GM23338 (cell line): ENCODE measurements around the gene USP24. TPM values are rescaled to one million over a fixed set of nuclear protein-coding genes. Genes with fewer than 3 reads are reported as not detected.
A peak's percentile ranks its signal among the peaks of the same experiment; 100 is the strongest.

Experiments
- ATAC-seq: fragments of 200-7000 bp; cut with Tn5 transposase; 3 replicates; pipeline ENCODE4 v1.9.1; 2020
- DNase-seq: peaks from one replicate; pipeline ENCODE4 v3.0.0-alpha.2; 2015; ENCODE audit warnings: low spot score
- H2AFZ ChIP-seq: fragments of 200-600 bp; sonication (generic); 2 replicates; pipeline ENCODE4 v1.8.0; 2016; ENCODE audit warnings: antibody characterized with exemption, mild to moderate bottlenecking, moderate library complexity
- H3F3A ChIP-seq: fragments of 200-600 bp; sonication (generic); replicated peaks from 2 replicates; pipeline ENCODE4 v1.8.0; 2017; ENCODE audit warnings: antibody characterized with exemption, mixed run types, low read depth
- H3K27ac ChIP-seq: fragments of 200-600 bp; sonication (generic); 2 replicates; pipeline ENCODE4 v1.6.1; 2016; ENCODE audit warnings: low read depth
- H3K27me3 ChIP-seq: fragments of 200-600 bp; sonication (generic); 2 replicates; pipeline ENCODE4 v1.8.0; 2016; ENCODE audit warnings: mild to moderate bottlenecking, mixed run types, moderate library complexity; ENCODE audit not compliant: insufficient read depth
- H3K36me3 ChIP-seq: fragments of 200-600 bp; sonication (generic); 2 replicates; pipeline ENCODE4 v1.8.0; 2016; ENCODE audit warnings: mild to moderate bottlenecking; ENCODE audit not compliant: insufficient read depth
- H3K4me1 ChIP-seq: fragments of 200-600 bp; sonication (generic); 2 replicates; pipeline ENCODE4 v1.8.0; 2016; ENCODE audit warnings: mild to moderate bottlenecking, moderate library complexity; ENCODE audit not compliant: insufficient read depth
- H3K4me2 ChIP-seq: fragments of 200-600 bp; sonication (generic); 2 replicates; pipeline ENCODE4 v1.7.1; 2017; ENCODE audit warnings: mixed run types
- H3K4me3 ChIP-seq: fragments of 200-600 bp; sonication (generic); 2 replicates; pipeline ENCODE4 v1.6.1; 2016; ENCODE audit warnings: mixed run types
- H3K79me2 ChIP-seq: fragments of 200-600 bp; sonication (generic); replicated peaks from 2 replicates; pipeline ENCODE4 v1.8.0; 2017; ENCODE audit warnings: mild to moderate bottlenecking; ENCODE audit not compliant: insufficient read depth
- H3K9me2 ChIP-seq: fragments of 200-600 bp; sonication (generic); 2 replicates; pipeline ENCODE4 v1.8.0; 2017; ENCODE audit not compliant: insufficient read depth
- H4K20me1 ChIP-seq: fragments of 200-600 bp; sonication (generic); replicated peaks from 2 replicates; pipeline ENCODE4 v1.8.0; 2017; ENCODE audit warnings: mild to moderate bottlenecking; ENCODE audit not compliant: insufficient read depth
- H3K27ac Mint-ChIP-seq: 2 replicates; pipeline ENCODE4 v1.8.0; 2020; ENCODE audit warnings: inconsistent platforms, mild to moderate bottlenecking, moderate library complexity, mixed read lengths
- H3K27me3 Mint-ChIP-seq: 3 replicates; pipeline ENCODE4 v1.8.0; 2022; ENCODE audit warnings: low read depth, mild to moderate bottlenecking, moderate library complexity, mixed read lengths, inconsistent platforms; ENCODE audit not compliant: insufficient read depth, poor library complexity
- H3K36me3 Mint-ChIP-seq: 3 replicates; pipeline ENCODE4 v1.8.0; 2021; ENCODE audit warnings: low read depth, mild to moderate bottlenecking, inconsistent platforms, moderate library complexity, mixed read lengths
- H3K4me1 Mint-ChIP-seq: 3 replicates; pipeline ENCODE4 v1.8.0; 2020; ENCODE audit warnings: mild to moderate bottlenecking, inconsistent platforms, mixed read lengths
- H3K4me3 Mint-ChIP-seq: 3 replicates; pipeline ENCODE4 v1.8.0; 2021; ENCODE audit warnings: moderate library complexity, mild to moderate bottlenecking, inconsistent platforms, mixed read lengths
- H3K9me3 Mint-ChIP-seq: 3 replicates; pipeline ENCODE4 v1.8.0; 2020; ENCODE audit warnings: moderate library complexity, mild to moderate bottlenecking, inconsistent platforms, mixed read lengths
- EZH2phosphoT487 ChIP-seq: fragments of 200-600 bp; sonication (generic); IDR thresholded peaks from one replicate; pipeline ENCODE4 v1.8.1; 2018; ENCODE audit warnings: antibody characterized with exemption; ENCODE audit not compliant: unreplicated experiment
- JUNB ChIP-seq: IDR thresholded peaks from one replicate; pipeline ENCODE4 v1.6.1; 2016; ENCODE audit warnings: antibody characterized with exemption; ENCODE audit not compliant: unreplicated experiment
- POLR2AphosphoS5 ChIP-seq: IDR thresholded peaks from 2 replicates; pipeline ENCODE4 v1.6.1; 2016; ENCODE audit warnings: antibody characterized with exemption, low read depth
- polyA plus RNA-seq: library from polyadenylated mRNA; unstranded; fragments of >200 nt; fragmentation: Nextera tagmentation; extraction: Ambion mirVana; gene quantifications from 2 replicates; pipeline ENCODE4 v1.2.1, GENCODE V29; 2016
- total RNA-seq: library from RNA; depleted of rRNA; stranded (reverse); fragments of >200 nt; shearing (Covaris generic); gene quantifications from 2 replicates; pipeline ENCODE4 v1.2.3, GENCODE V29; 2014
- TF ChIP-seq, protein P1 (sequence below): IDR thresholded peaks from 2 replicates; pipeline ENCODE4 v1.6.1; 2016; ENCODE audit warnings: antibody characterized with exemption
- TF ChIP-seq, protein P2 (sequence below), 2 experiments: fragments of 200-600 bp in 1 of 2; sonication (generic) in 1 of 2; conservative IDR thresholded peaks; 2 replicates each; pipeline versions ENCODE4 v1.5.1 to v1.6.1; 2016 to 2017; ENCODE audit warnings: antibody characterized with exemption in 2 of 2, low read depth in 2 of 2, mild to moderate bottlenecking in 2 of 2, moderate library complexity in 1 of 2
- TF ChIP-seq, protein P3 (sequence below): fragments of 250-450 bp; sonication (Bioruptor Pico); IDR thresholded peaks from 2 replicates; pipeline ENCODE4 v1.5.0; 2020; ENCODE audit warnings: mild to moderate bottlenecking, moderate library complexity

Gene USP24
- total and polyA plus RNA-seq, 2 experiments from 2014 or later = 12.1 to 32.6 TPM

DNA sequence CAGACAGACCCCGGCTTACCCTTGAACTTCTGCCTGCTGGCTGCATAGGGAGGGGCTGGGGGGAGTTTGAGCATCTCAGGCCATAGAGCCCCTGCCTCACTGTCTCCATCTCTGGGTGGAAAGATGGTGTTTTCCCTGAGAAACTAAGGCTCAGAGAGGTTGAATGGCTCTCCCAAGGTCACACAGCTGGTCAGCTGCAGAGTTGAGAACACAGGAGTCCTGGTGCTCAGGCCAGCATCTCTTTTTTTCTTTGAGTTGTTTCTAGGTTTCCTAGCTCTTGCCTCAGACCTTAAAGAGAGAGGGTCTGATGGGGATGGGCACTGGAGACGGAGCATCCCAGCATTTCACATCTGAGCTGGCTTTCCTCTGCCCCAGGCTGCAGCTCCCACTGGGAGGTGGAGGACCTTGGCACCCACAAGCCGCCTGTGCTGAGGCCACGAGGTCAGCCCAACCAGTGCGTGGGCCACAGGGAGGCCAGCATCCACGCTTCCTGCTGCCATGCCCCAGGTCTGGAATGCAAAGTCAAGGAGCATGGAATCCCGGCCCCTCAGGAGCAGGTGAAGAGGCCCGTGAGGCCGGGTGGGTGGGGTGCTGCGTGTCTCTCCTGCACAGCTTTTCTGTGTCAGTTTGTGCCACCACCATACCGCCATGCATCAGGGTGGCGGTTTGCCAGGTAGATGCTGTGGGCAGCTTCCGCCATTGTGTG, 154.0 kb downstream of the USP24 start:
- peaks cover 39% of the 10 kb centered on the region for H3K36me3 Mint-ChIP-seq
- H3K79me2 ChIP-seq = no peaks in the 10 kb centered on the region
- no peaks in the 10 kb centered on the region for H3K4me1 ChIP-seq
- no peak overlapping the region for H3K4me3 ChIP-seq
- H3K27me3 ChIP-seq = no peaks in the 10 kb centered on the region
- H3K4me2 ChIP-seq = no peak overlapping the region
- DNase-seq (no peak), ATAC-seq (no peak)
- H3K9me3 Mint-ChIP-seq = no peaks in the 10 kb centered on the region
- TF ChIP-seq JUNB = no peak
- no peak for TF ChIP-seq POLR2AphosphoS5
- TF ChIP-seq EZH2phosphoT487 = no peak
- TF ChIP-seq, protein P1, sequence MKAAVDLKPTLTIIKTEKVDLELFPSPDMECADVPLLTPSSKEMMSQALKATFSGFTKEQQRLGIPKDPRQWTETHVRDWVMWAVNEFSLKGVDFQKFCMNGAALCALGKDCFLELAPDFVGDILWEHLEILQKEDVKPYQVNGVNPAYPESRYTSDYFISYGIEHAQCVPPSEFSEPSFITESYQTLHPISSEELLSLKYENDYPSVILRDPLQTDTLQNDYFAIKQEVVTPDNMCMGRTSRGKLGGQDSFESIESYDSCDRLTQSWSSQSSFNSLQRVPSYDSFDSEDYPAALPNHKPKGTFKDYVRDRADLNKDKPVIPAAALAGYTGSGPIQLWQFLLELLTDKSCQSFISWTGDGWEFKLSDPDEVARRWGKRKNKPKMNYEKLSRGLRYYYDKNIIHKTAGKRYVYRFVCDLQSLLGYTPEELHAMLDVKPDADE = no peak
- TF ChIP-seq, protein P2, sequence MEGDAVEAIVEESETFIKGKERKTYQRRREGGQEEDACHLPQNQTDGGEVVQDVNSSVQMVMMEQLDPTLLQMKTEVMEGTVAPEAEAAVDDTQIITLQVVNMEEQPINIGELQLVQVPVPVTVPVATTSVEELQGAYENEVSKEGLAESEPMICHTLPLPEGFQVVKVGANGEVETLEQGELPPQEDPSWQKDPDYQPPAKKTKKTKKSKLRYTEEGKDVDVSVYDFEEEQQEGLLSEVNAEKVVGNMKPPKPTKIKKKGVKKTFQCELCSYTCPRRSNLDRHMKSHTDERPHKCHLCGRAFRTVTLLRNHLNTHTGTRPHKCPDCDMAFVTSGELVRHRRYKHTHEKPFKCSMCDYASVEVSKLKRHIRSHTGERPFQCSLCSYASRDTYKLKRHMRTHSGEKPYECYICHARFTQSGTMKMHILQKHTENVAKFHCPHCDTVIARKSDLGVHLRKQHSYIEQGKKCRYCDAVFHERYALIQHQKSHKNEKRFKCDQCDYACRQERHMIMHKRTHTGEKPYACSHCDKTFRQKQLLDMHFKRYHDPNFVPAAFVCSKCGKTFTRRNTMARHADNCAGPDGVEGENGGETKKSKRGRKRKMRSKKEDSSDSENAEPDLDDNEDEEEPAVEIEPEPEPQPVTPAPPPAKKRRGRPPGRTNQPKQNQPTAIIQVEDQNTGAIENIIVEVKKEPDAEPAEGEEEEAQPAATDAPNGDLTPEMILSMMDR (conservative IDR thresholded peaks at IDR 0.05; ENCODE audit: low read depth in 2 of 2) = no peak
- TF ChIP-seq, protein P3, sequence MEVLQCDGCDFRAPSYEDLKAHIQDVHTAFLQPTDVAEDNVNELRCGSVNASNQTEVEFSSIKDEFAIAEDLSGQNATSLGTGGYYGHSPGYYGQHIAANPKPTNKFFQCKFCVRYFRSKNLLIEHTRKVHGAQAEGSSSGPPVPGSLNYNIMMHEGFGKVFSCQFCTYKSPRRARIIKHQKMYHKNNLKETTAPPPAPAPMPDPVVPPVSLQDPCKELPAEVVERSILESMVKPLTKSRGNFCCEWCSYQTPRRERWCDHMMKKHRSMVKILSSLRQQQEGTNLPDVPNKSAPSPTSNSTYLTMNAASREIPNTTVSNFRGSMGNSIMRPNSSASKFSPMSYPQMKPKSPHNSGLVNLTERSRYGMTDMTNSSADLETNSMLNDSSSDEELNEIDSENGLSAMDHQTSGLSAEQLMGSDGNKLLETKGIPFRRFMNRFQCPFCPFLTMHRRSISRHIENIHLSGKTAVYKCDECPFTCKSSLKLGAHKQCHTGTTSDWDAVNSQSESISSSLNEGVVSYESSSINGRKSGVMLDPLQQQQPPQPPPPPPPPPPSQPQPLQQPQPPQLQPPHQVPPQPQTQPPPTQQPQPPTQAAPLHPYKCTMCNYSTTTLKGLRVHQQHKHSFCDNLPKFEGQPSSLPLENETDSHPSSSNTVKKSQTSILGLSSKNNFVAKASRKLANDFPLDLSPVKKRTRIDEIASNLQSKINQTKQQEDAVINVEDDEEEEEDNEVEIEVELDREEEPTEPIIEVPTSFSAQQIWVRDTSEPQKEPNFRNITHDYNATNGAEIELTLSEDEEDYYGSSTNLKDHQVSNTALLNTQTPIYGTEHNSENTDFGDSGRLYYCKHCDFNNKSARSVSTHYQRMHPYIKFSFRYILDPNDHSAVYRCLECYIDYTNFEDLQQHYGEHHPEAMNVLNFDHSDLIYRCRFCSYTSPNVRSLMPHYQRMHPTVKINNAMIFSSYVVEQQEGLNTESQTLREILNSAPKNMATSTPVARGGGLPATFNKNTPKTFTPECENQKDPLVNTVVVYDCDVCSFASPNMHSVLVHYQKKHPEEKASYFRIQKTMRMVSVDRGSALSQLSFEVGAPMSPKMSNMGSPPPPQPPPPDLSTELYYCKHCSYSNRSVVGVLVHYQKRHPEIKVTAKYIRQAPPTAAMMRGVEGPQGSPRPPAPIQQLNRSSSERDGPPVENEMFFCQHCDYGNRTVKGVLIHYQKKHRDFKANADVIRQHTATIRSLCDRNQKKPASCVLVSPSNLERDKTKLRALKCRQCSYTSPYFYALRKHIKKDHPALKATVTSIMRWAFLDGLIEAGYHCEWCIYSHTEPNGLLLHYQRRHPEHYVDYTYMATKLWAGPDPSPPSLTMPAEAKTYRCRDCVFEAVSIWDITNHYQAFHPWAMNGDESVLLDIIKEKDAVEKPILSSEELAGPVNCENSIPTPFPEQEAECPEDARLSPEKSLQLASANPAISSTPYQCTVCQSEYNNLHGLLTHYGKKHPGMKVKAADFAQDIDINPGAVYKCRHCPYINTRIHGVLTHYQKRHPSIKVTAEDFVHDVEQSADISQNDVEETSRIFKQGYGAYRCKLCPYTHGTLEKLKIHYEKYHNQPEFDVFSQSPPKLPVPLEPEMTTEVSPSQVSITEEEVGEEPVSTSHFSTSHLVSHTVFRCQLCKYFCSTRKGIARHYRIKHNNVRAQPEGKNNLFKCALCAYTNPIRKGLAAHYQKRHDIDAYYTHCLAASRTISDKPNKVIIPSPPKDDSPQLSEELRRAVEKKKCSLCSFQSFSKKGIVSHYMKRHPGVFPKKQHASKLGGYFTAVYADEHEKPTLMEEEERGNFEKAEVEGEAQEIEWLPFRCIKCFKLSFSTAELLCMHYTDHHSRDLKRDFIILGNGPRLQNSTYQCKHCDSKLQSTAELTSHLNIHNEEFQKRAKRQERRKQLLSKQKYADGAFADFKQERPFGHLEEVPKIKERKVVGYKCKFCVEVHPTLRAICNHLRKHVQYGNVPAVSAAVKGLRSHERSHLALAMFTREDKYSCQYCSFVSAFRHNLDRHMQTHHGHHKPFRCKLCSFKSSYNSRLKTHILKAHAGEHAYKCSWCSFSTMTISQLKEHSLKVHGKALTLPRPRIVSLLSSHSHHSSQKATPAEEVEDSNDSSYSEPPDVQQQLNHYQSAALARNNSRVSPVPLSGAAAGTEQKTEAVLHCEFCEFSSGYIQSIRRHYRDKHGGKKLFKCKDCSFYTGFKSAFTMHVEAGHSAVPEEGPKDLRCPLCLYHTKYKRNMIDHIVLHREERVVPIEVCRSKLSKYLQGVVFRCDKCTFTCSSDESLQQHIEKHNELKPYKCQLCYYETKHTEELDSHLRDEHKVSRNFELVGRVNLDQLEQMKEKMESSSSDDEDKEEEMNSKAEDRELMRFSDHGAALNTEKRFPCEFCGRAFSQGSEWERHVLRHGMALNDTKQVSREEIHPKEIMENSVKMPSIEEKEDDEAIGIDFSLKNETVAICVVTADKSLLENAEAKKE (CRISPR knock-in tag) = no peak
- H3K4me3 Mint-ChIP-seq = no peak overlapping the region
- H3K9me2 ChIP-seq = no peaks in the 10 kb centered on the region
- H3K36me3 ChIP-seq = peaks cover 61% of the 10 kb centered on the region
- H2AFZ ChIP-seq = no peak overlapping the region
- H3K27ac Mint-ChIP-seq = no peak overlapping the region
- H3K27ac ChIP-seq = peak overlapping the region; percentile 59; the same call in 1 of the 2 replicates
- no peaks in the 10 kb centered on the region for H3K4me1 Mint-ChIP-seq
- peaks cover 18% of the 10 kb centered on the region for H4K20me1 ChIP-seq
- peaks cover 9% of the 10 kb centered on the region for H3K27me3 Mint-ChIP-seq
- peaks cover 47% of the 10 kb centered on the region for H3F3A ChIP-seq
